HFFc6 (cell line): Measurements from ENCODE around the gene MRPS10. TPM values are rescaled to one million over a fixed set of nuclear protein-coding genes. Genes with fewer than 3 reads are reported as not detected.

Experiments
- DNase-seq: peaks from one replicate; pipeline ENCODE4 v3.0.0-alpha.2; 2018
- H3K27ac Mint-ChIP-seq: 2 replicates; pipeline ENCODE4 v1.8.0; 2020; ENCODE audit warnings: mild to moderate bottlenecking, mixed read lengths
- H3K27me3 Mint-ChIP-seq: 2 replicates; pipeline ENCODE4 v1.8.0; 2021; ENCODE audit warnings: mild to moderate bottlenecking, moderate library complexity, mixed read lengths; ENCODE audit not compliant: insufficient read depth
- H3K36me3 Mint-ChIP-seq: 2 replicates; pipeline ENCODE4 v1.8.0; 2021; ENCODE audit warnings: low read depth, mixed read lengths
- H3K4me1 Mint-ChIP-seq: 2 replicates; pipeline ENCODE4 v1.8.0; 2020; ENCODE audit warnings: low read depth, mixed read lengths
- H3K4me3 Mint-ChIP-seq: 2 replicates; pipeline ENCODE4 v1.8.0; 2020; ENCODE audit warnings: mild to moderate bottlenecking, moderate library complexity, mixed read lengths
- H3K9me3 Mint-ChIP-seq: 2 replicates; pipeline ENCODE4 v1.8.0; 2020; ENCODE audit warnings: mild to moderate bottlenecking, mixed read lengths
- total RNA-seq, 6 experiments: library from RNA; stranded (reverse); fragmentation: NEBNext Ultra II Directional; extraction: Animal tissue kit (Norgen Biotek cat#: 25700); gene quantifications; 2 replicates in 1 of 6; 3 replicates in 5 of 6; pipeline ENCODE4 v1.2.3, GENCODE V29; 2021
- TF ChIP-seq, protein P1 (sequence below): fragments of 200-600 bp; sonication (generic); IDR thresholded peaks from 2 replicates; pipeline ENCODE4 v1.5.0; 2021; ENCODE audit warnings: antibody characterized with exemption, mild to moderate bottlenecking

The MRPS10 gene
- total RNA-seq, 6 experiments from 2014 or later: 40.9 to 49.3 (median 43.8) TPM

GRCh38 chr6:42250274-42250931 lies 32.7 kb upstream of the MRPS10 start:
- H3K4me1 Mint-ChIP-seq: peaks cover 56% of the 10 kb centered on the region
- TF ChIP-seq, protein P1, sequence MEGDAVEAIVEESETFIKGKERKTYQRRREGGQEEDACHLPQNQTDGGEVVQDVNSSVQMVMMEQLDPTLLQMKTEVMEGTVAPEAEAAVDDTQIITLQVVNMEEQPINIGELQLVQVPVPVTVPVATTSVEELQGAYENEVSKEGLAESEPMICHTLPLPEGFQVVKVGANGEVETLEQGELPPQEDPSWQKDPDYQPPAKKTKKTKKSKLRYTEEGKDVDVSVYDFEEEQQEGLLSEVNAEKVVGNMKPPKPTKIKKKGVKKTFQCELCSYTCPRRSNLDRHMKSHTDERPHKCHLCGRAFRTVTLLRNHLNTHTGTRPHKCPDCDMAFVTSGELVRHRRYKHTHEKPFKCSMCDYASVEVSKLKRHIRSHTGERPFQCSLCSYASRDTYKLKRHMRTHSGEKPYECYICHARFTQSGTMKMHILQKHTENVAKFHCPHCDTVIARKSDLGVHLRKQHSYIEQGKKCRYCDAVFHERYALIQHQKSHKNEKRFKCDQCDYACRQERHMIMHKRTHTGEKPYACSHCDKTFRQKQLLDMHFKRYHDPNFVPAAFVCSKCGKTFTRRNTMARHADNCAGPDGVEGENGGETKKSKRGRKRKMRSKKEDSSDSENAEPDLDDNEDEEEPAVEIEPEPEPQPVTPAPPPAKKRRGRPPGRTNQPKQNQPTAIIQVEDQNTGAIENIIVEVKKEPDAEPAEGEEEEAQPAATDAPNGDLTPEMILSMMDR: no peak
- no peak for DNase-seq
- H3K27me3 Mint-ChIP-seq: no peaks in the 10 kb centered on the region; the same call in 1 of the 2 replicates
- H3K4me3 Mint-ChIP-seq: no peak overlapping the region; the same call in 1 of the 2 replicates
- H3K9me3 Mint-ChIP-seq: no peaks in the 10 kb centered on the region
- H3K36me3 Mint-ChIP-seq: peaks cover 62% of the 10 kb centered on the region
- no peak overlapping the region for H3K27ac Mint-ChIP-seq

DNA sequence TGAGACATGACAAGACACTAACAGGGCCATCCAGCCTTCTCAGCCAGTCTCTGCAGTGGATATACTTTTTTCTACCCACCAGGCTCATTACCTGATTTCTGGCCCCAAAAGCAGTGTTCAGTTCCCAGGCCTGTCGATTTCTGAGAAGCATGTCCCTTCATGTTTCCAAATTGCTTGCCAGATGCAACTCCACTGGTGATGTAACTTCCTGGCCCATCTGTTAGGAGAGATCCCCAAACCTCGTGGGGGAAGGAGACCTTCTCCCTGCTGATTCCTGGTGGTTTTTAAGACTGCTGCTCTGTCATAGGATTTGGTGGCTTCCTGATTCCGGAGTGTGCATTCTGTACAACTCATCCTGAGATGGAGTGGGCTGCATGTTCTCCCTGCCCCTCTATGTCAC lies 31.6 kb upstream of the MRPS10 start:
- Mint-ChIP-seq H3K27ac (no peak overlapping the region; the same call in 1 of the 2 replicates), H3K36me3 (peaks cover 62% of the 10 kb centered on the region), H3K9me3 (no peaks in the 10 kb centered on the region), H3K4me1 (peaks cover 45% of the 10 kb centered on the region), H3K27me3 (no peaks in the 10 kb centered on the region; the same call in 1 of the 2 replicates), H3K4me3 (no peak overlapping the region)
- DNase-seq: no peak
- TF ChIP-seq, protein P1: no peak

- no peak for DNase-seq
- no peaks in the 10 kb centered on the region; the same call in none of the 2 replicates for H3K27me3 Mint-ChIP-seq
- TF ChIP-seq, protein P1: no peak
- peaks cover 36% of the 10 kb centered on the region for H3K36me3 Mint-ChIP-seq
- H3K4me1 Mint-ChIP-seq: peaks cover 36% of the 10 kb centered on the region
- no peak overlapping the region for H3K4me3 Mint-ChIP-seq
- no peaks in the 10 kb centered on the region for H3K9me3 Mint-ChIP-seq
- H3K27ac Mint-ChIP-seq: no peak overlapping the region
These were observed 25.4 kb upstream of the MRPS10 start for GRCh38 chr6:42243046-42243445.

DNA sequence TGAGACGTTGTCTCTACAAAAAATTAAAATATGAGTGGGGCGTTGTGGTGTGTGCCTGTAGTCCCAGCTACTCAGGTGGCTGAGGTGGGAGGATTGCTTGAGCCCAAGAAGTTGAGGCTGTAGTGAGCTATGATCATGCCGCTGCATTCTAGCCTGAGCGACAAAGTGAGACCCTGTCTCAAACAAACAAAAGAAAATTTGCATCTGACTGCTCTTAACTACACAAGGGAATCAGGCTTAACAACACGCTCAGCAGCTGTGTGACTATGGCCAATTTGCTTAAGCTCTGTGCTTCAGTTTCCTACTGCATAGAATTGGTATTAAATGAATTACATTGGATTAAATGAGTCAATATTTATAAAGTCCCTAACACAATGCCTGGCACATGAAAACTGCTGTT lies 24.3 kb upstream of the MRPS10 start:
- no peaks in the 10 kb centered on the region for H3K9me3 Mint-ChIP-seq
- TF ChIP-seq, protein P1: no peak
- DNase-seq: no peak
- peaks cover 37% of the 10 kb centered on the region for H3K36me3 Mint-ChIP-seq
- H3K27ac Mint-ChIP-seq: no peak overlapping the region
- H3K27me3 Mint-ChIP-seq: no peaks in the 10 kb centered on the region; the same call in none of the 2 replicates
- H3K4me1 Mint-ChIP-seq: peaks cover 36% of the 10 kb centered on the region
- H3K4me3 Mint-ChIP-seq: no peak overlapping the region

DNA sequence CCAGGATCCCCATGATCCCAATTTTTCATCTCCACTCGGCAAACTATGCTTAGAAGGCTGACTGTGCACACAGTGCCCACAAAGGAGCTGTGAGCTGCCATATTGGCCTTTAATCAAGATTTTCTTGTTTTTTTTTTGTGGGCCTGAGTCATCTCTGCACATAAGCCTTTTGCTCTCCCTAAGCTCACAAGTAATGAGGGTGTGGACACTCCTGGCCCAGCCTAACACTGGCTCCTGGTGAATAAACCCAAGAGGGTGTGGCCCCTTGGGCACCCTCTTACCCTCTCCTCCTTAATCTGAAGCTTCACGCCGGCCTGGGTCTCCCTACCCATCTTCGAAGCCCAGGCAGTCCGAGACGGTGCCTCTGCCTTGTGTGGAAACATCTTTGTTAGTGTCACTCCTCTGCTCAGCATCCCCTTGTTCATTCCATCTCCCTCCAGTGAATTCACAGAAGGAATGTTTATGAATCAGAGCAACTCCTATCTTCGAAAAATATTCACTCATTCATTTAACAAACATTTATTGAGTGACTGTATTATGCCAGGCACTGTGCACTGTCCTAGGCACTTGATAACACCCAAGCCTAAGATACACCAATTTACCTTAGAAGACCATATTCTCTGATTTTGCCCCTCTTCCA lies 22.2 kb upstream of the MRPS10 start:
- Mint-ChIP-seq H3K36me3 (peaks cover 40% of the 10 kb centered on the region), H3K4me3 (peak overlapping the region; percentile 28), H3K9me3 (no peaks in the 10 kb centered on the region), H3K27ac (peak overlapping the region; percentile 87), H3K27me3 (no peaks in the 10 kb centered on the region; the same call in none of the 2 replicates), H3K4me1 (peaks cover 34% of the 10 kb centered on the region)
- peak; percentile 52 for DNase-seq
- TF ChIP-seq, protein P1: no peak
